Retinal pigment epithelial cell (primary cell): Measurements from ENCODE around the gene IWS1.

ENCODE experiments used
- DNase-seq: peaks from one replicate; pipeline ENCODE4 v3.0.0-alpha.2; 2010; ENCODE audit warnings: low read depth
- H3K4me3 ChIP-seq: 2 replicates; pipeline ENCODE4 v1.5.1; 2011; ENCODE audit warnings: mild to moderate bottlenecking, low read length, control low read depth, moderate library complexity
- CTCF ChIP-seq: conservative IDR thresholded peaks from 2 replicates; pipeline ENCODE4 v1.5.1; 2011; ENCODE audit warnings: low read depth, low read length, control low read depth, inconsistent platforms

The IWS1 gene

GRCh38 chr2:127560931-127561280 is 34.6 kb upstream of the IWS1 start:
- no peak for TF ChIP-seq CTCF
- DNase-seq: no peak
- H3K4me3 ChIP-seq: no peak overlapping the region

- TF ChIP-seq CTCF: no peak
- DNase-seq: no peak
- H3K4me3 ChIP-seq: no peak overlapping the region
Observed at GRCh38 chr2:127560201-127560930, 34.1 kb upstream of the IWS1 start.

- TF ChIP-seq CTCF: no peak
- no peak overlapping the region for H3K4me3 ChIP-seq
- DNase-seq: no peak
Observed at GRCh38 chr2:127559454-127559853, 33.2 kb upstream of the IWS1 start.

GRCh38 chr2:127558911-127559310 is 32.6 kb upstream of the IWS1 start:
- no peak for TF ChIP-seq CTCF
- no peak overlapping the region for H3K4me3 ChIP-seq
- DNase-seq: no peak

- no peak for TF ChIP-seq CTCF
- no peak for DNase-seq
- H3K4me3 ChIP-seq: no peak overlapping the region
Observed at GRCh38 chr2:127552846-127553245, 26.6 kb upstream of the IWS1 start.

- no peak overlapping the region for H3K4me3 ChIP-seq
- no peak for DNase-seq
- no peak for TF ChIP-seq CTCF
Observed at GRCh38 chr2:127552336-127552735, 26.0 kb upstream of the IWS1 start.

GRCh38 chr2:127551221-127551930 is 25.1 kb upstream of the IWS1 start:
- no peak for DNase-seq
- H3K4me3 ChIP-seq: no peak overlapping the region
- TF ChIP-seq CTCF: no peak
